SK-N-MC (cell line): ENCODE results near the gene SKIC8.

ENCODE experiments used
- DNase-seq: peaks from one replicate; pipeline ENCODE4 v3.0.0-alpha.2; 2011; ENCODE audit warnings: low read depth, low spot score
- H3K27ac ChIP-seq: fragments of 200-600 bp; sonication (generic); 2 replicates; pipeline ENCODE4 v1.5.1; 2016; ENCODE audit warnings: mixed run types
- H3K36me3 ChIP-seq: fragments of 200-600 bp; sonication (generic); 2 replicates; pipeline ENCODE4 v1.6.1; 2017; ENCODE audit warnings: antibody characterized with exemption, low read length, mixed read lengths; ENCODE audit not compliant: insufficient read depth
- H3K4me3 ChIP-seq: fragments of 200-600 bp; sonication (generic); 2 replicates; pipeline ENCODE4 v1.5.1; 2016
- H3K9ac ChIP-seq: fragments of 200-600 bp; sonication (generic); 2 replicates; pipeline ENCODE4 v1.8.0; 2017; ENCODE audit warnings: mixed run types, mixed read lengths; ENCODE audit not compliant: insufficient read length
- H3K9me3 ChIP-seq: fragments of 200-600 bp; sonication (generic); 2 replicates; pipeline ENCODE4 v1.6.1; 2017; ENCODE audit warnings: low read depth, mild to moderate bottlenecking, antibody characterized with exemption, low read length, moderate library complexity, mixed read lengths
- EZH2 ChIP-seq: fragments of 200-600 bp; sonication (generic); IDR thresholded peaks from one replicate; pipeline ENCODE4 v1.6.1; 2017; ENCODE audit warnings: antibody characterized with exemption
- FOXP2 ChIP-seq: optimal IDR thresholded peaks from 2 replicates; pipeline ENCODE3; 2011; ENCODE audit warnings: mild to moderate bottlenecking, moderate library complexity; ENCODE audit not compliant: insufficient read depth; ENCODE audit errors: extremely low read length, control extremely low read depth
- POLR2AphosphoS5 ChIP-seq: IDR thresholded peaks from 2 replicates; pipeline ENCODE4 v1.6.1; 2012; ENCODE audit warnings: mild to moderate bottlenecking, low read depth, low read length, borderline replicate concordance

The SKIC8 gene

DNA sequence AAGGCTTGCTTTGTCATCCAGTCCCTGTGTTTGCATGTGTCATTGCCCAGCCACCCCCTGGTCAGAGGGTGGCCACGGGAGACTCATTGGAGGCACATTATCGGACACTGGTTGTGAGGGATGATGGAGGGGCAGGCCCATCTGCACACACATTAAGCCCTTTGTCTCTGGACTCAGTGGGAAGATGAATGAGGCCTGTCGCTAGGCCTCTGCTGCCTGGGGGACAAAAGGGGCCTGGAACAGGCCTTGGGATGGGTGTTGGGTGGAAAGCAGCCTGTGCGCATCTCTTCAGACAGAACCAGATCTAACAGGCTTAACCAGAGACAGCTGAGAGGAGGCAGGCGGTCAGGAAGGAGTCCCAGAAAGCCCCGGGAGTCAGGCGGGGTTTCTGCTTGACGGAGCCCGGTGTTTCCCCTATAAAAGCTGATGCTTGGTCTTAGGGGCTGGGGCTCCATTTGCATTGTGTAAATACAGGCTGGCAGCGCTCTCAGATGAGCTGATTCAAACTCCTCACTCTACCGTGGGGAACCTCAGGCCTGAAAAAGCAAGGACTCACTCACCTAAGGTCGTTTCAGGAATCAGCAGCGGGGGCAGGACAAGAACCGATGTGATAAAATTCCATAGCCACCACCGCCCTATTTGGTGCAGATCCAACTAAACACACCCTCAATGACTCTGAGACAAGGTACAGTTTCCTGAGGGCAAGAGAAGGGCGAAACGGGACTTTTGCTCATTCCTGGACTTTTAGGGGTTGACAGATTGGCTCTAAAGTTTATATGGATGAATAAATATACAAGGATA is 17.1 kb upstream of the SKIC8 start:
- H3K9me3 ChIP-seq: no peaks in the 10 kb centered on the region
- H3K9ac ChIP-seq: peak overlapping the region; percentile 6
- H3K36me3 ChIP-seq: no peaks in the 10 kb centered on the region
- H3K4me3 ChIP-seq: no peak overlapping the region
- H3K27ac ChIP-seq: peak overlapping the region; percentile 33
- no peak for DNase-seq
- no peak for TF ChIP-seq POLR2AphosphoS5
- TF ChIP-seq EZH2: no peak
- no peak for TF ChIP-seq FOXP2

DNA sequence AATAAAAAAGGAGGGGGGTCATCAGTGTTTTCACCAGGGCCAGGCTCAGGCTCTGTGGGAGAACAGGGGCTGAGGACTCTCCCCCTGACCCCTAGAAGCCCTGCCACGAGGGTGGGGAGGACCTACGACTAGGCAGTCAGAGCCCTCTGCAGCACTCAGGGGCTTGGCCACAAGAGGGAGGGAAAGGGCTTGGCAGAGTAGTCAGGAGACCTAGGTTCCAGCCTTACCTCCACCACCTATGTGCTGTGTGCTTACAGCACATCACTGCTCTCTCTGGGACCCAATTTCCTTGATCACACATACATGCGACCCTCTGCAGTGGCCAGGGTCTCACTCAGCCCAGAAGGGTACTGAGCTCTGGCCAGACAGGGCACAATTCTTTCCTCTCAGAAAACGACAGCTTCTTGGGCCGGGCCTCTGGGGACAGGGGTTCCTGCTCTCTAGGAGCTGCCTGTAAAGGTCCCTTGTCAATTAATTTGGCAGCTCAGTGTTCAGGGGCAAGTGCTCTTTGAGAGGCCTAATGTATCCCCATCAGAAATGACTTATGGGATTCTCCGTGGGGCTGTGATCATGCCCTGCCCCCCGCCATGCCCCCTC is 16.4 kb upstream of the SKIC8 start:
- Histone ChIP-seq H3K27ac (no peak overlapping the region), H3K4me3 (no peak overlapping the region), H3K9me3 (no peaks in the 10 kb centered on the region), H3K9ac (no peak overlapping the region), H3K36me3 (no peaks in the 10 kb centered on the region)
- TF ChIP-seq EZH2: no peak
- TF ChIP-seq FOXP2: no peak
- no peak for TF ChIP-seq POLR2AphosphoS5
- DNase-seq: no peak

DNA sequence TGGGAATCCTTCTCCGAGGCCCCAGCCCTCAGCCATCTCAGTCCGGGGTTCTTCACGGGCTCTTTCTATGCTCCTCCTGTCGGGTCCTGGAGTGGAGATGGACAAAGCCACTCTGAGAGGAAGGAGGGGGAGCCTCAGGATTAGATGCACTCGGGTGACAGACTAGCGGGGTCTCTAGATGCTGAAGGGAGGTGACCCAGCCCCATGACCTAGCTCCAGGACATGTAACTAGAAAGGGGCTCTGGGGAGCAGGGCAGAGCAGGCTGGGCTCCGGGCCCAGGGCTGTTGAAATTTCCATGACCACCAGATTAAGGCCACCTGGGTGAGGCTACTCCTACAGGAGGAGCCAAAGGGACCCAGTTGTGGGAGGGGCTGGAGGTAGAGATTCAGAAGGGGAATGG is 14.8 kb upstream of the SKIC8 start:
- Histone ChIP-seq H3K27ac (no peak overlapping the region), H3K9me3 (no peaks in the 10 kb centered on the region), H3K9ac (no peak overlapping the region), H3K4me3 (no peak overlapping the region), H3K36me3 (no peaks in the 10 kb centered on the region)
- no peak for DNase-seq
- no peak for TF ChIP-seq POLR2AphosphoS5
- no peak for TF ChIP-seq FOXP2
- TF ChIP-seq EZH2: no peak

DNA sequence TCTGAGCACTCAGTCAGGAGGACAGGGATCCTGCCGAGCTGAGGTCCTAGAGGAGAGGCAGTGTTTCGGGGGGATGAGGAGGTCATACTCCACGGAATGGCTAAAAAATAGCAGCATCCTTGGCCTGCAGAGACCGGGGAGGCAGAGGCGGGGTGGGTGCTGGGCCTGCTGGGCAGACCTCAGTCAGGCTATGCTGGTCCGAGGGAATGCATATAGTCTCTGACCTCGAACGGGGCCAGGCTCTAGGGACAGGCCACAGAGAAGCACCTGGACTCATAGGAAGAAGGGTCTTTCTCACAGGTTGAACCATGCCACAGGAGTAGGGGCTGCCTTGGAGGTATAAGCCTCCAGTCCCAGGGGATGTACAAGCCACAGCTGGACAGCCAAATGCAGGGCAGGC is 14.0 kb upstream of the SKIC8 start:
- no peak overlapping the region for H3K4me3 ChIP-seq
- no peak overlapping the region for H3K9ac ChIP-seq
- H3K27ac ChIP-seq: no peak overlapping the region
- TF ChIP-seq EZH2 (no peak), POLR2AphosphoS5 (no peak), FOXP2 (no peak)
- H3K36me3 ChIP-seq: no peaks in the 10 kb centered on the region
- no peaks in the 10 kb centered on the region for H3K9me3 ChIP-seq
- no peak for DNase-seq

DNA sequence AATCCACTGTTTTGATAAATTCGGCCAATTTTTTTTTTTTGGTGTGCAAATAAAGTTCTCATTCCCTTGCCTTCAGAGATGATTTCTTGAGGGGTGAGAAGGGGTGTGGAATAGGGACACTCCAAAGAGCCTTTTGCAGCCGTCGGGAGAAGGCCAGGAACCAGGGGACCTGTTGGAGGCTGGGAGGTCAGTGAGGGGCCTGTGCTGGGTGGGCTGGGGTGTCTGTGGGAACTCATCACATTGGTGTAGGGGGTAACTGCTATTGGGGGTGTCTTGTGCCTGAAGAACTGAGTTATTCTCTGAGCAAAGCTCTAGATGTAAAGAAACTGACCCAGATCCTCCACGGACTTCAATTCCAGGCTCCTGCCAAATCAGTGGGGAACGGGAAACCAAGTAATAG is 13.5 kb upstream of the SKIC8 start:
- Histone ChIP-seq H3K27ac (no peak overlapping the region), H3K9me3 (no peaks in the 10 kb centered on the region), H3K9ac (no peak overlapping the region), H3K4me3 (no peak overlapping the region), H3K36me3 (no peaks in the 10 kb centered on the region)
- DNase-seq: no peak
- TF ChIP-seq EZH2 (no peak), FOXP2 (no peak), POLR2AphosphoS5 (no peak)

DNA sequence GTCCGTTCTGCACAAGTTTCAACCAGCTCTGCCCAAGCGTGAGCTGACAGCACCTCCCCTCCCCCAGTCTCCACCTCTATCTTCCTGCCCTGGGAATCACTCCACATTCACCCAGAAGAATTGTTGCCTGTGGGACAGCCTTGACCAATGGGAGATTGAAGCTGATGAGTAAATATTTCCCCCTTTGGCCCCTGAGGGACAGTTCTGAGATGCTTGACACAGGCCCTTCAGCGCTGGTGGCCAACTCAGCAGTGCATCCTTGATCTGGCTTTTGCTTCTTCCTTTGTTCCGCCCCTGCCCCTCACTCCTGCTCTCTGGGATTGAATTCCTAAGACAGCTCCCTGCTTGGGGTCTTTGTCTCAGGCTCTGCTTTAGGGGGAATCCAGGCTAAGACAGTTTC is 13.1 kb upstream of the SKIC8 start:
- H3K4me3 ChIP-seq: no peak overlapping the region
- H3K36me3 ChIP-seq: no peaks in the 10 kb centered on the region
- H3K9ac ChIP-seq: no peak overlapping the region
- H3K9me3 ChIP-seq: no peaks in the 10 kb centered on the region
- no peak overlapping the region for H3K27ac ChIP-seq
- TF ChIP-seq EZH2: no peak
- TF ChIP-seq POLR2AphosphoS5: no peak
- TF ChIP-seq FOXP2: no peak
- DNase-seq: no peak

DNA sequence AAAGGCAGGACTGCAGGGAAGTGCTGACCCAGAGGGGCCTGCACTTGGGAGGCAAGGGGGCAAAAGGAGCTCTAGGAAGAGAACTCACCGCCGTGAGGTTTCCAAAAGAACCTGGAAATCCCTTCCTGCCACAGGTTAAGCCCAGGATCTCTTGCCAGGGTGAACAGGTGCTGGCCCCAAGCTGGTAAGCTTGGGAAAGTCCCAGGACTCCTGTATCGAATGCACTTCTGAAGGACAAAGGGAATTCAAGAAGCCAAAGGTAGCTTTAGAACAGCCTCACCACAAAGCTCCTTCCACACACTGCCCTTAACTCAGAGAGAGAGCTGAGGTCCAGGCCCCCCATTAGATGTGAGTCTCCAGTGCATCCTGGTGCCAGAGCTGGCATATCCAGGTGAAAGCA is 11.9 kb upstream of the SKIC8 start:
- no peak overlapping the region for H3K9ac ChIP-seq
- no peaks in the 10 kb centered on the region for H3K9me3 ChIP-seq
- no peak overlapping the region for H3K4me3 ChIP-seq
- H3K27ac ChIP-seq: no peak overlapping the region
- H3K36me3 ChIP-seq: no peaks in the 10 kb centered on the region
- no peak for TF ChIP-seq FOXP2
- TF ChIP-seq POLR2AphosphoS5: no peak
- TF ChIP-seq EZH2: no peak
- no peak for DNase-seq

DNA sequence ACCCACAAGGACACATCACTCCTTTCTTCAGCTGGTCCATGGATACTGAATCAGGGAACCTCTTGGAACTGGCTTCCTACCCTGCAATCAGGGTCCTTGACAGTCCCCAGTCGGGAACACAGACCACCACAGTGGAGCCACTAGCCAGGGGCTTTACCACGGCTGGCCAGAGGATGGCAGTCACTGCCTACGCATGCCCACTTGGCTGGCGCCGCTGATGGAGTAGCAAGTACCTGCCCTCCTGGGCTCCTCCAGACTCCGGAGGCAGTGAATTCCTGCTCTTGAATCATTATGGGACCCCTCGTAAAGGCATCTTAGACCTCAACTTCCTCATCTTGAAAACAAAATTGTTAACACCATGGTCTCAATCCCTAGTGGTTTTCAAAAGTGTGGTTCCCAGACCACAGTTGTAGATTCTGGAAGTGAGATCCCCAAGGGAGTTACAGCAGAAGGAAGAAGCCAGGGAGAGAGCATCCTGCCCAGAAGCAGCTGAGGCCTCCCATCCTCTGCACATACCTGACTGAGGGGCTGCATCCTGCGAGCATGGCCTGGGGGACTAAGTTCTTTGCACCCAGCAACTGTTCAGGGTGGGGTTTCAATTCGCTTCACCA is 9.1 kb upstream of the SKIC8 start:
- H3K4me3 ChIP-seq: no peak overlapping the region
- no peaks in the 10 kb centered on the region for H3K36me3 ChIP-seq
- no peak overlapping the region for H3K9ac ChIP-seq
- no peak for TF ChIP-seq EZH2
- no peak for TF ChIP-seq FOXP2
- TF ChIP-seq POLR2AphosphoS5: no peak
- no peak overlapping the region for H3K27ac ChIP-seq
- no peak for DNase-seq
- no peaks in the 10 kb centered on the region for H3K9me3 ChIP-seq
